HS-27A (cell line): ENCODE results near the gene RETREG1.

Experiments used
- DNase-seq: peaks from one replicate; pipeline ENCODE4 v3.0.0-alpha.2; 2012; ENCODE audit warnings: low read depth, missing footprints

The RETREG1 gene

DNA sequence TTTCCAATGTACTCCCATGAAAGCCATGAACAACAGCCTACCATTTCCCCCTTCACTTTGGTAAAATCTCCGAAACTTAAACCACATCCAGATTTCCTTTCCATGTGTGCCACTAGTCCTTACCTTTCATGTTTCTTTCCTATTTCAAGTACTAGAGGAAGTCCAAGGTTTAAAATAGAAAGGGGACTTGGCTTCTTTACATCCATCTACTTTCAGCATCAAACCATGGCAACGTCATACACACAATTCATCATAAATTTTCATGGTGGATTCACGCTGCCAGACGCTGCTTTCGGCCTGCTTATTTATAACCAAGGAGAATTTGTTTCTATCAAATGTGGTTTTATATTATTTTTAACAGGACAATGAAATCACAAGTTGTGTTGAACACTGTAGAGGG, 92.5 kb downstream of the RETREG1 start:
- DNase-seq, result no peak

DNA sequence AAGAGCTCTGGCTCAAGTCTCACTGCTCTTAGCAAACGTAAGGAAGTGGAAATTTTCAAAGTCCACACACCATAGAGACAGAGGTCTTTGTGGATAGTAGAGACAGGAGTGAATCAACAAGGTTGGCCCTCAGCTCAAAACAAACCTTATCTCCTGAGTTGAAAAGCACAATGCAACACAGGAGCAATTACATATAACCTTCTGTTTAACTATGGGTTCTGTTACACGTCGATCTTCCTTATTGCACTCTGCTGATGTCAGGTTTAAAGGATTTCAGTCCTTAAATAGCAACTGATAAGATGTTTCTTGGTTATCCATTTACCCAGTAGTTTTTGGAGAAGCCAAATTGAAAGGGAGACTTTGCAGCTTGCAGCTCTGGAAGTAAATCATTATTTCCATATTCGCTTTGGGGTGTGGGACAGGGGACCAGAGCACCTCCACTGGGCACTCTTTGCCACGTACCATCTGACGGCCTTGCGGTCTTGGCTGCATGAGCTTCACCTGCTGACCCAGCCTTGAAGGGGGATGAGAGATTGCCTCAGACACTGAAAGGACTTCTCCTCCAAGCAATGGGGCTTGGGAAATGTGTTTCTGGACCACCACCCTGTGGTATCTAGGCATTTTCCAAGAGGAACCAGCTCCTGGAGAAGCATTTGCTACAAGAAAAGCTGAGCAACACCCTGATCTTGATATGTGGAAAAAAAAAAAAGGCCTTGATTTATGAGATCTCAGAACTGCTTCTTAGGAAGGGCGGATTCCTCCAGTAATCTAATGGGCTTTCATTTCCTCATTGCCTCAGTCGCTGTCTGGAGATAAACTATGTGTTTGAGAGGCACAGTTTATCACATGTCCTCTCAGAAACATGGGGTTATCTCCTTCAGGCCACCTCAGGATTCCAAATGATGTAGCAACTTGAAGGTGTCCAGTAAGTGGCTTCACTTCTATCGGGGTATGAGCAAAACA, 95.0 kb downstream of the RETREG1 start:
- no peak for DNase-seq

DNA sequence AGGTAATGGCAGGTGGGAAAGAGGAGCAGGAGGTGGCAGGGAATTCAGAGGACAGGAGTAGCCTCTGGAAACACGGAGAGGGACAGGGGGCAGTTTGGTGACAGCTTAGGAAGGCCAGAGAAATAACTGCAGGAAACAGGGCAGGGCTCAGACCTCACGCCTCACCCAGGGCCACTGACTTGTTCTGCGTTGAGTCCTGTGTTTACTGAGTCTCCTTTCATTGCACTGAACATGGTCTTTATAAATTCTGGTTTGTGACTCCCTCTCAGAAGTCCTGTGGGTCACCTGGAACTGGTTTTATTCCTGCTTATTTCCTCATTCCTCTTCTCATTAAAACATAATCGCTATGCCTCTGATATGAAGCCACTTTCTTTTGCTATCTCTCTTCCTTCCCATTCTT, 96.0 kb downstream of the RETREG1 start:
- no peak for DNase-seq

DNA sequence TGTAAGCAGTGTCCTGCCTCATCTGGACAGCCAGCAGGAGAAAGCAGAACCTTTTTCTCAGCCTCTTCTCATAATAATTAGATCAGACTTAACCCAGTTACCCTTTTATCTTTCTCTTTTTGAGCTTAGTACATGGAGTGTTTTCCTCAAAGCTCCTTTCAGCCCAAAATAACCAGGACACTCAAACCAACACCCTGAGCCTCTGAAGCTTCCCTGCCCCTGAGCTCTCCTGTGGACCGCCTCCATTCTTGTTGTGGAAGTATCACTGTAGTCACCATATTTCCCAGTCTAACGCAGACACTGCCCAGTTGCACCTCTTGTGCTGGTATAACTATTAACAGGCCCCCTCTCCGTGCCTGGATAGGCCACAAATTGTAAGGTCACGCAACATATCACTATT, 97.4 kb downstream of the RETREG1 start:
- DNase-seq, result no peak

DNA sequence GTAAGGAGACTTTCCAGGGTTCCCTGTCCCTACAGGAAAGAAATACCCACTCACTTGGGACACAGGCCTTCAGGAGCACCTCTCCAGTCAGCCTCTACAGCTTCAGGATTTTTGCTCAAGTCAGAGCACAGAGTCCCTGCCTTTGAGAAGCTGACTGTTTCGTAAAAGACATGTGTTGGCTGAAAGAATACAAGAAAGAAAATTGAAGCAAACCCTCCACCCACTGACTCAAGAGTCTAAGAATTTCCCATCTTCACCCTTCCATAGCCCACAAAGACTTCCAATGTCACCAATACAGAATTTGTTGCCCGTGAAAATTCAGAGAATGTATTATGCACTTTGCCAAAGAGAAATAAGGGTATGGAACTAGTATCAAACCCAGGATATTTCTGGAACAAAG, 98.2 kb downstream of the RETREG1 start:
- DNase-seq, result no peak

DNA sequence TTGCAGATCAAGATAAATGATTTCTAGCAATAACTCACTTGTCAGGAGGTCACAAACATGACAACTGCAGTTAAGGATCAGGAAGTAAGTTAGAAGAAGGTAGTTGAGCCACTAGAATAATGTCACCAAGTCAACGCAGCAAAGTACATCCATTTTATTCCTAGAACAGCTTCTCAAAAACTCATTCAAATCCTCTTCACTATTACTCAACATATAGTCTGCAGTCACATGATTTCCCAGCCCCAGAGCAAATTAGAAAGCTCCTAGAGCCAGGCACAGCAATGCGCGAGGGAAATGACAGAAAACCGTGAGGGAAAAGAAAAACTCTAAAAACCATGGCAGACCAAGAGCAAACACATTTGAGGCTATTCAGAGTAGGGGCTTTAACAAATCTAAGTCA, 101.3 kb downstream of the RETREG1 start:
- DNase-seq, result no peak

DNA sequence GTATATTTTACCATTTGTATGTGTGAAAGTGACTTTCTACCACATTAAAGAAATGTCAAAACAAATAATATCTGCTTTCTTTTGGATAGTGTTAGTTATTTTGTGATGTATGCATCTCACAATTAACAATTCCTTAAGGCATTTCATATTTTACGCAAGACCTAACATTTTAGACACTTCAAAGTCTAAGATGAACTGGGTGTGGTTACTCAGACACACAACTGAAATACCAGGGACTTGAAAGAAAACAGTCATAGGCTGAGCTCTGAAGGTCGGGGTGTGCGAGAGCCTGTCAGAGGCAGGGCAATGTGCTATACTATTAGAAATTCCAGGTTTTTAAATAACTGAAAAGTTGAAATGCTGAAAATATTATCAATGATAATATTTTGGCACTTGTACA, 106.7 kb downstream of the RETREG1 start:
- DNase-seq, result no peak

DNA sequence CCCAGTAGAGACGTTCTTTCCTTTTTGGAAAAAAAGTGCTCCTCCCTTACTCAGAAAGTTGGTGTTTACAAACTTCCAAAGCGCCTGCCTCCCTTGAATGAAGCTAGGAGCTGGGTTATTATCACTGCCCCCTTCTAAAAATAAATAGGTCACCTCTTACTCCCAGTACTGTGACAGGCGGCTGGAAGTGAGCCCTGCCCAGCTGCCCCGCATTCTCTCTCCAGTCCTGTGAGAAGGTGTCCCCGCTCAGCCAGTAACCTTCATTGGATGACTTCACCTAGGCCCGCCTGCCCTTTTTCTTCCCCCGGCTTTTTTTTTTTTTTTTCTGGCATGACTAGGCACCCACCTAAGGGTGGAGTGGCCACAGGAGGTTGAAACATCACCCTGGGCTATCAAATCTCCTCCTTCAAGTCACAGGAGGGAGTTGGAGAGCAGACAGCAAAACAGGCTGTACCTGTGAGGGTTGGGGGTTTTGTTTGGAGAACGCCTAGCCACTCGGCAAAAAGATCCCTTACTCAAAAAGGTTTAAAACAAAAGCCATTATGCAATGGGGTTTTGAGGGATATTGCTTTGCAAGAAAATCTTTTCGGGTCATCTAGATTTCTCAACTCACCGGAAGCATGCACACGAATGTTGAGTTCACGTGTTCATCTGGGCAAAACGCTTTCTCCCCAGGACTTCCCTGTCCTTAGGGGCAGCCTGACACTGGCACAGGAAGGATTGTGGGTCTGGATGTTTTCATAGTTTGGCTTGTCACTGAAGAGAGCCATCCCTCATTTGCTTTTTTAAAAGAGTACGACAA, 107.9 kb downstream of the RETREG1 start:
- DNase-seq, result no peak

DNA sequence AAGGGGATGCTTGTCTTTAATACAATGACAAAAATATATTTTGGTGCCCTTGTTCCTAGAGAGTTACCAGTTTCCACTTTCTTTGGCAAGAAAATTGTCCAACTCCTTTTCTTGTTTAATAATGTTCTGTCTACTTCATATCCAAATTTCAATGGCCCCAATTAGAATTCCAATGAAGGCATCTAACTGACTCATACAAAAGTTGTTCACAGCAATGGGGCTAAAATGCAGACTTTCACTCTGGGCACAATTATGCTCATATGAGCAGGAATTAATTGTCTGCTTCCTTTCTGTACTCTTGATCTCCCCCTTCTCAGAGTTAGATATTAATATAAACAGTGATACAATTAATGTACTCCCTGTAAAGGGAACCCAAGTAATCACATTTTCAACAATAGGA, 109.1 kb downstream of the RETREG1 start:
- no peak for DNase-seq

DNA sequence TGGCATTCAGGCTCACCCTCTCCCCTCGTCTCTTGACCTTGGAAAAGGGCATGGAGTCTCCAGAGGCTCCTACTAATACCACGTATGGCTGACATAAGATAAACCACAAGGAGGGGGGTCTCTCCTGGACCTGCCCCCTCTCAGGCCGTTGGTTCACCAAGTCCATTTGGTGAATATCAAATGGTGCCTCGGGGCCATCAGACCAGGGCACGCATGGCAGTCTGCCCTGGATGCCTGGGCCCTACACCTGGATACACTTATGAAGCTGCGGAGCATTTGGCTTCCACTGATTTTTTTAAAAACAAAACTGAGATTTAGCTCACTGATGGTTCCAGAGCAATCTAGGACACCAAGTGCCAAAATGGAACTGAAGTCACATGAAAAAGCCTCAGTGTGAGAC, 110.9 kb downstream of the RETREG1 start:
- DNase-seq, result no peak

DNA sequence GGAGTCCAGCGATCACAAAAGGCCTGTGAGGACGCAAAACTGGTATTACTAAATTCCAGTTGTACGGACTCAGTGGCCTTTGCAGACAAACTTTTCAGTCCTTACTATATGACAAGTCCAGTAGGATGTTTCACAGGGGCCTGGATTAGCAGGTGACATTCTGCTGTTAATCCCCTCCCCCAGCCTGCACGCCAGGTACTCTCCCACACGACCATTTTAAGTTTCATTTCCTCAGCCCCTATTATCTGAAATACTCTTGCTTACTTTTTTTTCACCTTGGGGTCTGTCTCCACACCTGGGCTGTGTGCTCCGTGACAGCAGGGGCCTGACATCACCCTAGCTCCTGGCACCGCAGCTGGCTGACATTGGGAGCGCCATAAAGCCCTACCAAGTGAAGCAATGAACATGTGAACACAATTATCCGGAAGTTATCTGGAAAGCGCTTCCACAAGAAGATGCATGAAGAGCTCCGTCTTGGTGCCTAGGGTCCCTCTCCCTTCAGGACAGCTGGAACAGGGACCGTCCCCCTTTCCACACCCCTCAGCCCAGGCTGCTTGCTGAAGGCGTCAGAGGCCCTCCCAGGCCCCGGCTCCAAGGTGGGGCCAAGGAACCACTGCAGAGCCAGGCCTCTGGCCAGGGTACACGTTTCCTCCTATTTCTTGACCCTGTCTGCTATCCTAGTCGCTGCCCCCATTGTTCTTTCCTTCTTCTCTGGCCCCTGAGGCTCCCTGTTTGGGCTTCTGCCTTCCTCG, 111.5 kb downstream of the RETREG1 start:
- no peak for DNase-seq

DNA sequence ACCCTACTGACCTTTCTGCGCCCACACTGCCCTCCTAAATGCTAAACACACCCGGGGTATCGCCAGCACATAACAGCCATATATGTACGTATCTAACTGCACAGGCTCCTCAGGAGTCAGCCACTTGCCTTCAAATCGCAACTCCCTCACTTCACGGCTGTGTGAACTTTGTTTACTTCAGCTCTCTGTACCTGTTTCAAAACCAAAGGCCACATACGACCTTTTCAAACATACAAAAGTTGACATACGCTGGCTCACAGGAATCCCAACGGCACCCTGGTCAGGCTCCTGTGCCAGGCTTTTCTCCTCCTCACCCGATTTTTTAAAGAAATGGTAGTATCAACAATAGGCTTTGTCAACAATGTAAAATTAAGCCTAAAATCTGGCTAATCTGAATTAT, 112.2 kb downstream of the RETREG1 start:
- DNase-seq, result no peak

DNA sequence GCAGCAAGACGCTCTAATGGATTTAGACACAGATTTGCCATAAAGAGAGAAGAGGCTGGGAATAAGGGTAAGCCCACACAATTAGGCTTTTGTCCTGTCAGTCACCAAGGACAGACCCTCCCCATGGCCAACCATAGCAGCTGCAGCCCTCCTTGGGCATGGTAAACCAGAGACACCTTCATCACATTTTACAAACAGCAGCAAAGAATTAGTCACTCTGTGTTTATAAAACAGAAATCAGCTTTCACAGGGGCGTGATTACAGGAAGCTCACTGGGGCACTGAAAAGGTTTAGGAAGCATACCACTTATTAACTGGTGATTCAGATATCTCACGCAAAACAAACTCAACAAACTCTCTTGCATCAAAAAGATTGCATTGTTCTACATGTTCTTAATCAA, 113.9 kb downstream of the RETREG1 start:
- DNase-seq, result no peak

DNA sequence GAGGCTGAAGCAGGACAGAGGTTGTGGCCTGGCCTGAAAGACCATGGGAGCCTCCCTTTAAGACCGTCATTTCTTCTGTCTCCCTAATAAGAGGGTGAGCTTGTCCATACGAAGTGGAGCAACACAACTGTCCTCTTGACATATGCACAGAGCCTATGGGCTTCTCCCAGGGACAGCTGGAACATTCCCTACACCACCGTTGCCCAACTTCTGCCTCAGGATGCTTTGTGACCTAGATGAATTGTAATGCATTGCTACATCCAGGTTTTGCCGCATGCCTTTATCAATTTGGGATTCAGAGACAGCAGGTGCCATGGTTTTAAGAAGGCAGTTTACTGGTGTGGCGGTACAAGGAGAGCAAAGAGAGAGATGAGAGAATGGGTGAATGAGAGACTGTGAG, 116.8 kb downstream of the RETREG1 start:
- DNase-seq, result no peak

DNA sequence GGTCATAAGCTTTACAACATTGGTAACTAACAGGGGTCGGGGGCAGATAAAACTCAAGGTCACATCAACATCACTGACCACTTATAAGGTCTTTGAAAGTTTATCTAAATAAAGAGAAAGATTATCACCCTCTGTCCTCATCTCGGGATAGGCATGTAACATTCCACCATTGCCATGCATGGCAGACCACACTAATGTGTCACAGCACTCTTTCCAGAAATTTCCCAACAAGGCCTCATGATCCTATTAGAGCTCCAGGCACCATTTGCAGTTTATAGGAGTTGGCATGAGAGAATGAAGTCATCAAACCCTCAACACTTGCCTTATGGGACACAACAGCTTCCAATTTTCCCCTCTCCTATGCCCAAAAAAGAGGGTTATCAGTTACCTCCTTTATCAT, 119.3 kb downstream of the RETREG1 start:
- no peak for DNase-seq

DNA sequence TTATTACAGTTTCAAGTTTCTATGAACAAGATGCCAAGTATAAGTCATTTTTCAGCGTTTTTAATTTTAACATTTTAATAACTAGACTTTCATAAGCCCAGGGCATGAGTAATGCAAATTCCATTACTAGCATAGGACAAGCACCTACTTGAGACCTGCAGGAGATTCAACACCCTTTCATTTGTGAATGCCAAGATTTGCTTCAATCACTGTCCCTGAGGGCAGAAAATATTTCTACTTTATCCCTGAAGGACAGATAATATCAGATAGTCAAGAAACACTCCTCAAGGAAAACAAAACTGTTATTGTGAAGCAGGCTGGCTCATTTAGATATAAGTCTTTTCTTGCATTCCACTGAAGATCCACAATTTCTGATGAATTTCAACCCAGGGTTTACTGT, 123.5 kb downstream of the RETREG1 start:
- no peak for DNase-seq

DNA sequence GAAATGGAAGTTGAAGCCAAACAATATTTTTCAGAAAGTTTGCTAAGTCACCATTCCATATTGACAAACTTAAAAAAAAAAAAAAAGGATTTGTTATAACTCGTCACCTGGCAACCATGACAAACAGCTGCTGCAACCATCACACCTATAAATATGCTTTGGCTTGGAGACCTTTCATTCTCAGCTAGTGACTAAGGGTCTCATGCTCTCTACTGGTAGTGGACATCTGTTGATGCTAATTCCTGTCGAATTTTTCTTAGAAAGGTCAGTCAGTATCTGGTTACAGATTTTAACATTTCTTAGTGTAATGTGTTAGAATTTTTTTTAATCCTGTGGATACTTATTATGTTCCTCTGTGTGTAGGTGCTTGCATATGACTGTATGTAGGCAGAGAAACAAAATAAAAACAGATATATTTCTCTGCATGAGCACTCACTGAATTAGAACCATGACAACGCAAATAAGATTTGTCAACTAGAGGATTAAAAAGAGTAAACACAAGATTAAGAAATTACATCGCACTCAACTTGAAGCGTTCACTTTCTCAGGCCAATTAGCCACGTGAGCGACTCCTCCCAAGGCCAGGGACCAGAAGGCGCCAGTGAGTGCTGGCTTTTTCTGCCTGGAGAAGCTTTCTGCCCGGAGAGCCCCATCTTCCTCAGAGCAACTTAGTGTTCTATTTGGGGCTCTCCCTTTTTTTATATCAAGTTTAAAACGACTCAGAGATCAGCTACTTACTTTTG, 124.2 kb downstream of the RETREG1 start:
- DNase-seq, result peak; percentile 51

DNA sequence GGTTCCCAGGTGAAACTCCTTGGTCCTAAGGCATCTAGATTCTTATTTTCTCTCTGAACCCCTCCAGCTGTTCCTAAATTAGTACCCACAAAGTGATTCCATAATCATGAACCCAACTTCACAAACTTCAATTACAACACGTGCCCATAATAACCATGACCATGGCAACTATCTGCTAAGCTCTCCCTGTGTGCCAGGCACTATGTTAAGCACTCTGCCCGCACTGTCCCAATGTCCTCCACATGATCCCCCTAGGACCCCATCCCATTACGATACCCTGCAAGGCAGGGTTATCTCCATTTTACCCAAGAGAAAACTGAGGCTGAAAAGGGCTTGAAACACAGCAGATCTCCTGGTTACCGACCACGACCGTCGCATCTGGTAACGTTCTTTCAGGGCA, 125.9 kb downstream of the RETREG1 start:
- DNase-seq, result no peak

DNA sequence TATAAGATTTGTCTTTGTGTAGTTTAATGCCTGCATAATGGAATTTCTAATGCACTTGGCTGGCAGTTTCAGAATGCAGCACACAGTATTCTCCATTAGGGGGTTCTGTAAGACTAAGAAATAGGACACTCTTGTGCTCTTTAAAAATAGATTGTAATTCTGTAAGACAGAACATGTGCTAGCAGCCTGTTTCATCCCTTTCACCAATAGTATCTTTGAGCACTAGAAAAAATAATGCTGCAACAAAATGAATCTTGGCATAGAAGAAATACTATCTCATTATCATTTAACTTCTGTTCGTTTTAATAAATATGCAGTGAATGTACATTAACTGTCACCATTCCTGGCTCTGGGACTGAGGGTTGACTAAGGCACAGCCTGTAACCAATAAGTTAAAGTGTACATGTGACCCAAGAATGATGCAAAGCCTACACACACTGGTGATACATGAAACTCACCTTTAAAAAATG, 127.4 kb downstream of the RETREG1 start:
- DNase-seq, result no peak

DNA sequence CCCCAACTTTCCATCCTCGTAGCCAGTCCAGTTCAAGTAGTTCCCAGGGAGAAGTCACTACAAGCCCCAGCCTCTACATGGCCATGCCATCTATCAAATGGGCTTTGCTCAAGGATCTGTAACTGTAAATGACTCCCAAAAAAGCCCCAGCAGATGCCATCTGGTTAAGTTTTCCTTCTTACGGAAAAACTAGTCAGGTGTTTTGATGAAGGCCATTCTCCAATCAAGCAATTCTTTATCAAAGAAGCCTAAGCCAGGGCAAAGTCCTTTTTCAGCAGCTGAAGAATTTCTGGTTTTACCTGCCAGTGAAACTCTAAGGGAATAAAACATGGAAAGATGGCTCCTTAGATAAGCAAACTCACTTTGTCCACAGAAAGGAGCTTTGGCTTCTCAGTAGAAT, 129.3 kb downstream of the RETREG1 start:
- DNase-seq, result no peak

DNA sequence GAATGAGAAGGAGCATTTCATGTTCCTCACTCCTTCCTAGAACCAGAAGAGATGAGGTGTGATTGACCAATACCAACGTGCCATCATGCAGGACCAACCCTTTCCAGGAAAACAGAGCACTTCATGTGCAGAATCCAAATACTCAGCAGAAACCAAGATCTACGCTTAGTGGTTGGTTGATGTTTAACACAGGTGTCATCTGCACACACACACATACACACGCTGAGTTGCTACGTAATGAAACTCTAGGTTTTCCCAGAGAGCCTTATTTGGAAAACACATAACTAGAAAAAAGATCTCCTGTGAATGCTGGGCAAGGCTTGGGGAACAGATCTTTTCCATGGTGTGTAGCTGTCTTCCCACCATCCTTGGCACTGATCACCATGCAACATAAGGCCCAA, 130.1 kb downstream of the RETREG1 start:
- no peak for DNase-seq

DNA sequence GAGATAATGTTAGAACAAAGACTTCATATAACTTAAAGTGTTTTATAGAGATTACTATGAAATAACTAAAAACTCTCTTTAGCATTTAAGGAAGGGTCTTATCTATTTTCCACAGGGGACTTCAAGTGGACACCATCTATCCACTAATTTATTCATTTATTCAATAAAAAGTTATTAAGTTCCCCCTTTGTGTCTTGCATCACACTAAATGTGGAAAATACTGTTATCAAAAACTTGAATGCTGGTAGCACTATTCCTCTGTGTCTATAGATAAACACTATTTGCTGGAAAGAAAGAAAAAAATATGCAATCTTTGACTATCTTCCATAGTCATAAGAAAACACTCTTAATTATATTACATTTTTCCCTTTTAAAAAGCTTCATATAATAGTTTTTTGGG, 131.1 kb downstream of the RETREG1 start:
- no peak for DNase-seq
